M059J (cell line): ENCODE measurements around the gene PHC3. TPM values are rescaled to one million over a fixed set of nuclear protein-coding genes. Genes with fewer than 3 reads are reported as not detected.

Experiments used
- DNase-seq: peaks from one replicate; pipeline ENCODE4 v3.0.0-alpha.2; 2012; ENCODE audit warnings: low read depth
- total RNA-seq: library from RNA; depleted of rRNA; stranded (reverse); fragments of >200 nt; shearing (Covaris generic); gene quantifications from 2 replicates; pipeline ENCODE4 v1.2.3, GENCODE V29; 2014

PHC3 gene
- total RNA-seq, 1 experiment from 2014 or later: 32.9 TPM

DNA sequence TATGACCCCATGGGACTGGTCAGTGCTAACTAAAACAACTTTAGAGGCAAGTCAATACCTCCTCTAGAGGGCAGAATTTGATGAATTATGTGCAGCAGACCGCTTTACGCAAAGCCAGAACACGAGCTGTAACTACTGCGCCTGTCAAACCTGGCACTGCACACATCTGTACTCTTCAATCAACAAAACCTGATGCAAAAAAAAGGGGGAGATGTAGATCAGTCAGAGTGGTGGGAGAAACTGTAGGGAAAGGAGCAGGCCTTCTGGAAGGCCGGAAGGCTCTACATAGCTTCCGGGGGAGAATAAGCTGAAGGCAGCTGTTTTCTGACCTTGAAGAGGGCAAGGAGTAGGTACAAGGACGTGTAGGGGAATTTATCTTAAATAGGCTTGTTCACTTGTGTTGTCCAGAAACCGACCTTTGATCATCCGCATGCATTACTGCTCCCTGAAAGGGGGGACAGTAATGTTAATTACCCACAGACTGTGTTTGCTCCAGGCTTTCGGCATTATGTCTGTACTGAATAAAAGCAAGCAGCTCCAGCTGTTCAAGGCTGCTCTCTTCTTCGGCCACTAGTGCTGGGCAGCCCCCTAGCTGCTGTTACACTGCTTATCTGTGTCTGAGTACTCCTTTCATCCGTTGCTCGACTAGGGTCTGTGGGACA lies 102.8 kb downstream of the PHC3 start:
- DNase-seq: no peak

DNA sequence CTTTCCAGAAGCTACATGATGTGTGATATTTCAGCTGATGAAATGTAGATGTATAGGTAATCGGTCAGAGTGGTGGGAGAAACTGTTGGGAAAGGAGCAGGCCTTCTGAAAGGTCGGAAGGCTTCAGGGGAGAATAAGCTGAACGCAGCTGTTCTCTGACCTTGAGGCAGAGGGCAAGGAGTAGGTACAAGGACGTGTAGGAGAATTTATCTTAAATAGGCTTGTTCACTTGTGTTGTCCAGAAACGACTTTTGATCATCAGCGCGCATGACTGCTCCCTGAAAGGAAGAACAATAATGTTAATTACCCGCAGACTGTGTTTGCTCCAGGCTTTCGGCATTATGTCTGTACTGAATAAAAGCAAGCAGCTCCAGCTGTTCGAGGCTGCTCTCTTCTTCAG lies 104.2 kb downstream of the PHC3 start:
- DNase-seq: no peak

DNA sequence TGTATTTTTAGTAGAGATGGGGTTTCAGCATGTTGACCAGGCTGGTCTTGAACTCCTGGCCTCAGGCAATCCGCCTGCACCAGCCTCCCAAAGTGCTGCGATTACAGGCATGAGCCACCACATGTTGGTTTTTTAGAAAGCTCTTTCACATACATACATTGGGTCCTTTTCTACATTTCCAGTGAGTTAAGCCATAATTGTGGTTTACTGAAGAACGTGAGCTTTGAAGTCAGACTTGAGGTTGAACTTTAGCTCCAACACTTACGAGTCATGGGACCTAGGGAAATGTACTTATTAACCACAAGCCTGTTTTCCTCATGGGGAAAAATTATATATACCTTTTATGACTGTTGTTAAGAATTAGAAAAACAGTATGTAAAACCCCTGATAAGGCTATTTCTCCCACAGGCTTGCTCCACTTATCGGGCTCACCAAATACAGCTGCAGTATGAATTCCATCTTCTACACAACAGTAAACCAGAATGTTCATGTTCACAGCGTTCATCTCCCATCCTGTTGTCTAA lies 104.8 kb downstream of the PHC3 start:
- DNase-seq: peak; percentile 70

DNA sequence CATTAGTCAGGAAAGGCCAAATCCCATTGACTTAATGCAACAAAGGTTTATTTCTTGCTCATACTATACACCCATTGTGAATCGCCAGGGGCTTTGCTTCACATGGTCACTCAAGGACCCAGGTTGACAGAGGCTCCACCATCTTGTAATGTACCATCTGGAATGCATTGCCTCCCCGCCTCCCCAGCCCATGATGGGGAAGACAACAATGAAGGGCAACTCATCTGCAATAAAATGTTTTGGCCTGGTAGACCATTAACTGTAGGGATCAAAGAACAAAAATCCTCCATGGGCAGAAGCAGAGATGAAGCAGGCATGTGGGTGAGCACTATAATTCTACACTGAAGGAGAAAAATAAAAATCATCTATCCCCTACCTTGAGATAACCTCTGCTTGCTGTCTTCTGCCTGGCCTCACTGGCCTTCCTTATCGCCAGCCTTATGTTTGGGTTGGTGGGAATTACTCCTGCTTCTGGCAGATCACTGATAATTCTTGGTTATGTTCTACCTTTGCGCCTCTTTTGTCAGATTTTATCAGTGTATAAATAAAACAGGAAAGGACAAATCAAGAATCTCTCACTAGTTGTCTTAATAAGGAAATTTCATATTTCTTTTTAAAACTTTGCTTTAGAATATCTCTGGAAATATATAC lies 106.0 kb downstream of the PHC3 start:
- no peak for DNase-seq

DNA sequence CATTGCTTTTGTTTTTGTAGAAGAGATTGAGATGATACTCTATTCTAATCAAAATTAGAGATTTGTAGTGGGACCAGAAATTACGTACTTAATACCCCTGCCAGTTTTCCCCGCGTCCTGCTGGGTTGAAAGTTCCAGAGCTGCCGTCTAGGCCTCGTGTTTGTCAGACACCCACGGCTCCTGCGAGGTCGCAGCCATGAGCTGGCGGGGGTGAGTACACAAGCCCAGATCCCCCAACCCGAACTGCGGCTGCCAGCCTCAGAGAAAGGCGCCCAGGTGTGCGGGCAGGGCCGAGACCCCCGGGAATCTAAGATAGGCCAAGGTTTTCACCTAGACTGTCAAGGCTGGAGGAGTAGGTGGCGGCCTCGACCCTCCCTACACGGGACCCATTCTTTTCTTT lies 117.4 kb downstream of the PHC3 start:
- no peak for DNase-seq

DNA sequence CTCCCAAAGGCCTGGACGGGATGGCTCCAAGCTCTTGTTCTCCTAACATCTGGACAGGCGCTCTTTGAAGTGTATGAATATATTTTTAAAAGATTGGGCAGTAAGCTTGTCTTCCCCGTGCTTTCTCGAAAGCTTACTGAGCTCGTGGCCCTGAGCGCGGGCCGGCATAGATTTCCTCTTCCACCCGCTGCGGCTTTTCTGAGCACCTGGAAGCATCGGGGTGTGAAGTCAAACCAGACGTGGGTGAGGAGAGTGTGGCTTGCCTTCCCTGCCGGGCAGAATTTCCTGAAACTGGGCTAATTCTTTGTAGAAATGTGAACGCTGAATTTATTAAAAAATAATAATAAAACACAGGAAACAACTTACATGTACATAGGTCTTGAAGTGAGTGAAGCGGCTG lies 117.8 kb downstream of the PHC3 start:
- DNase-seq: no peak

DNA sequence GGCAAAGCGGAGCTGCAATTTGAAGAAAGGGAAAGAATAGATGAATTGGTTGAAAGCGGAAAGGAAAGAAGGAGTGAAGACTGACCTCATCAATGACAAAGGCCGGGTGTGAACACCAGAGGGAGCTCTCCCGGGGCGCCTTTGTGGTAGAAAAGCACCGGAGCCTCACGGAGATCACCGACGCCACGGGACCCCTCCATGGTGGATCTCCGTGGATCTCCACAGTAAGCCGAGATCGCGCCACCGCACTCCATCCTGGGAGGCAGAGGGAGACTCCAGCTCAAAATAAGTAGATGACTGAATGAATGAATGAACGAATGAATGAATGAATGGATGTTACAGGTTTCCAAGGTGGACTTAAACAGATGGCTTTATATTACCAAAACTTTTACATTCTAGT lies 118.8 kb downstream of the PHC3 start:
- DNase-seq: no peak

DNA sequence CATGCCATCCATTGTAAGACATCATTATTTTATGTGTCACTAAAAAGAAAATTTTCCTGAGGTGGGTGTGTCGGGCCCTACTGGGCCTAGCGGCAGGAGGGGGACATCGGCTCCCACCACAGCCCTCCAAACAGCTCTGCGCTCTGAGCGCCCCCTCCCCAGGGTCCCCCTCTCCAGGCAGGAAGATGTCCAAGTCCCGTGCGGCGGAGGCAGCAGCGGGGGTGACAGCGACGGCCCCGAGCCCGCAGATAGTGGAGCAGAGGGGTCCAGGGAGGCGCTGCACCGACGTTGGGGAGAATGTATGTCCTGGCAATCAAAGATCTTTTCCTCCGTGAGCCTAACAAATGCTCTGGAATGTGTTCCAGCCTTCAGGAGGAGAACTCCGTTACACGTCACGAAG lies 119.5 kb downstream of the PHC3 start:
- no peak for DNase-seq

DNA sequence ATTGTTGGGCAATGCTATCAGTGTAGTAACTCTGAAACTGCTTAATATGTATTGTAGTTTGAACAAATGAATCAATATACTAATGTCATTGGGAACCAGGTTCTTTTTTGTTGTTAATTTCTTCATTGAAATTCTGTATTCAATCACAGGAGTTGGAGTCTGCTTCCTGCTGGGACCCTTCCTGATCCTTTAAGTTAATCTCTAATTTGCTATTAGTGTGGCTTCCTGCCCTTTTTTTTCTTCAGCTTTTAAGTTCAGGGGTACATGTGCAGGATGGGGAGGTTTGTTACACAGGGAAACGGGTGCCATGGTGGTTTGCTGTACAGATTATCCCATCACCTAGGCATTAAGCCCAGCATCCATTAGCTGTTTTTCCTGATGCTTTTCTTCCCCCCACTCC lies 122.1 kb downstream of the PHC3 start:
- no peak for DNase-seq

DNA sequence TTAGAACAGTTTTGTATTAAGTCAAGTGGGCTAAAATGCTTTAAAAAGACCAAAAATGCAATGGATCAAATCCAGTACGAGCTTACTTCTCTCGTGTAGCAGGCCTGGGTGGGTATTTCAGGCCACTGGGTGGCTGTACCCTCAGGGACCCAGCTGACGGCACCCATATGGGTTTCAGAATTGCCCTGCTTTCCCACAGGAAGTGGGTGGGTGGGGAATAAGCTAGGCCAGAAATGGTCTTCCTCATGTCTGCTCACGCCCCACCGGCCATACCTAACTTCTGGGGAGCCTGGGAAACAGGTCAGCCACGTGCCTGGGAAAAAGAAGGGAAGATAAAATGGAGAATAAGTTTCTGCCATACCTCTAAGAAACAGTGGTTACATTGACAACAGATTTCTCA lies 123.4 kb downstream of the PHC3 start:
- DNase-seq: no peak

DNA sequence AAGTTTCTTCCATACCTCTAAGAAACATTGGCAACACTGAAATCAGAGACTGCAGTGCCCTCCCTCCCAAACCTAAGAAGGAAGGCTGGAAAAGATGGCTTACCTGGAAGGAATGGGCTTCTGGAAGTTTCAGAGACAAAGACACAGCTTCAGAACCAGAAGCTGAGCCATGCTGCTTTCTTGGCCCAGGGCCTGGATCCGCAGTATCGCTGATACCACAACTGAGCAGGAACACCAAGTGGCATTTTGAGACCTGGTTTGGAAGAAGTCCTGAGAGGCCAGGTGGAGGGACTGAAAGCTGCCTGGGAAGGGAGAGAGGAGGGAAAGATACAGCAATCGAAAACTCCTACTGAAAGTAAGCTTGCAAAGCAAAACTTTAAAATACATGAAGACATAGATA lies 124.0 kb downstream of the PHC3 start:
- no peak for DNase-seq

DNA sequence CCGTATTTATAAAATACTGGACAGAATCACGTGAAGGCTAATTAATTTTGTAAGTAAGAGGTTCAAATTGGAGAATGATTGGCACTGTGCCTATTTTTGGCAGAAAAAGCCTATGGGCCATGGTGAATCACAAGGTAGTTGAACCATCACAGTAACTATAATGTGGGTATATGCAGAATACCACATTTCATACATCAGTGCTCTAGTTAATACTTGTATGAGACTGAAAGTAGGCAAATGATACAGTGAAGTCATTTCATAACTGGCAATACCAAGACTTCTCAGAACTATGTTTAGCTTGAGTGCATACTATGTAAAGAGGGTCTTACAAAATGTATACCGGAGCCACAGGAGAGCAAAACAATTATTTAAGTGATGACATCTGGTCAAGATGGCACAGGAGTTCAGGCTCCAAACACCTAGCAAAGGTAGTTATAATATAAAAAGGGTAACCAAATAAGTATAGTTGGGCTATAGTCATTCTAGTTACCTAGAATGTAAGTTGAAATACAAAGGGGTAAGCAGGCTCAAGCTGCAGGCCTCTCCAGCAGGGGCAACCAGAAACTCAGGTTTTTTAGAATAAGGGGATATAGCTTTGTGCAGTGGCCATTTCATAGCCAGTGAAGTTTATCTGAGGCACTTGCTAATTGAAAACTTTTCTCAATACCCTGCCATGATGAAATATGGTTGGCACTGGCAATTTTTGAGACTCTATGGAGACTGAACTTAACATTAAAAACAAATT lies 124.7 kb downstream of the PHC3 start:
- DNase-seq: no peak

DNA sequence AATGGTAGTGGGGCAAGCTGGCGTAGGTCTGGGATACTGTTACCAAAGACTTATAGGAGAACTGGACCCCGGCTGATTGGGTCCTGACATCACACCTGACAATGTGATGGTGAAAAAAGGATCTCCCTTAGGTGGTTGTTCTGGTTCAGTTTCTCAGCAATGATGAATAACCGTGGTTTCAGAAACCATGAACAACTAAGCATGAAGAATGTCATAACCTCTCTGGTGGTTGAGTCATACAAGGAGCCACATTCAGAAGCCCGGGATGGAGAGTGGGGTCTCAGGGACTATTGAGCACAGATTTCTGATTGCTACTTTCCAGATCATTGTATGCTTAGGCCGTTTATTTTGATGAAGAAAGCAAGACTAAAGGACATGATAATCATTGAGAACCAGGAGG lies 126.3 kb downstream of the PHC3 start:
- DNase-seq: peak; percentile 71

DNA sequence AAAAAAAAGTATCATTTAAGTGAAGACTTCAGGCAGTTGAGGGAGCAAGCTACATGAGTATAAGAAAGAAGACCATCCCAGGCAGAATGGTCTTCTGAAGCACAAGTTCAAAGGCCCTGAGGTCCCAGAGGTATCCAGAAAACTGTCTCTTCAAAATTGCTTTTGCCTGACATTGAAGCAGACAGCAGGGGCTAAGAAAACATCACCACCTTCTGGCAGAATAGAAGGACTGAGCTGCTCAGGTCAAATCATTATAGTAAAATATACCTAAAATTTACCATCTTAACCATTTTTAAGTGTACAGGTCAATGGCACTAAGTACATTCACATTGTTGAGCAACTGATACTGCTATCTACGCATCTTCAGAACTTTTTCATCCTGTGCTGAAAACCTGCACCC lies 127.3 kb downstream of the PHC3 start:
- DNase-seq: peak; percentile 43

DNA sequence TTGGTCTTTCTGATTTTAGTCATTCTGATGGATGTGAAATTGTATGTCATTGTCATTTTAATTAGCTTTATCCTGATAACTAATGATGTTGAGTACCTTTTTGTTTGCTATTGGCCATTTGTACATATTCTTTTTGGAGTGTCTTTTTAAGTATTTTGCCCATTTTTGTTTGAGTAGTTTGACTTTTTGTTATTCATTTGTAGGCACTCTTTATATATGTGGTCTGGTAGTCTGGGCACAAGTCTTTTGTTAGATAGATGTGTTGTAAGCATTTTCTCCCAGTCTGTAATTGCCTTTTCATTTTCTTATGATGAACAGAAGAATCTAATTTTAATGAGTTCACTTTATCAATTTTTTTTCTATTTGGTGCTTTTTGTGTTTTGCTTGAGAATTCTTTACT lies 129.1 kb downstream of the PHC3 start:
- DNase-seq: no peak

DNA sequence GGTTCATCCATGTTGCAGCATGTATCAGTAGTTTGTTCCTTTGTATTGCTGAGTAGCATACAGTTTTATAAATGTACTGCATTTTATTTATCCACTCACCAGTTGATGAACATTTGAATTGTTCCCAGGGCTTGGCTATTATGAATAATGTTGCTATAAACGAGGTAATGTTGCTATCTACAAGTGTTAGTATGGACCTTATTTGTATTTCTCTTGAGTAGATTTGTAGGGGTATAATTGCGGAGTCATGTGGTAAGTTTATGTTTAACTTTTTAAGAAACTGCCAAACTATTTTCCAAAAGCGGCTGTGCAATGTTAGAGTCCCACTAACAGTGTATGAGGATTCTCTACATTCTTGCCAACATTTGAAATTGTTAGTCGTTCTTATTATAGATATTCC lies 130.8 kb downstream of the PHC3 start:
- no peak for DNase-seq

DNA sequence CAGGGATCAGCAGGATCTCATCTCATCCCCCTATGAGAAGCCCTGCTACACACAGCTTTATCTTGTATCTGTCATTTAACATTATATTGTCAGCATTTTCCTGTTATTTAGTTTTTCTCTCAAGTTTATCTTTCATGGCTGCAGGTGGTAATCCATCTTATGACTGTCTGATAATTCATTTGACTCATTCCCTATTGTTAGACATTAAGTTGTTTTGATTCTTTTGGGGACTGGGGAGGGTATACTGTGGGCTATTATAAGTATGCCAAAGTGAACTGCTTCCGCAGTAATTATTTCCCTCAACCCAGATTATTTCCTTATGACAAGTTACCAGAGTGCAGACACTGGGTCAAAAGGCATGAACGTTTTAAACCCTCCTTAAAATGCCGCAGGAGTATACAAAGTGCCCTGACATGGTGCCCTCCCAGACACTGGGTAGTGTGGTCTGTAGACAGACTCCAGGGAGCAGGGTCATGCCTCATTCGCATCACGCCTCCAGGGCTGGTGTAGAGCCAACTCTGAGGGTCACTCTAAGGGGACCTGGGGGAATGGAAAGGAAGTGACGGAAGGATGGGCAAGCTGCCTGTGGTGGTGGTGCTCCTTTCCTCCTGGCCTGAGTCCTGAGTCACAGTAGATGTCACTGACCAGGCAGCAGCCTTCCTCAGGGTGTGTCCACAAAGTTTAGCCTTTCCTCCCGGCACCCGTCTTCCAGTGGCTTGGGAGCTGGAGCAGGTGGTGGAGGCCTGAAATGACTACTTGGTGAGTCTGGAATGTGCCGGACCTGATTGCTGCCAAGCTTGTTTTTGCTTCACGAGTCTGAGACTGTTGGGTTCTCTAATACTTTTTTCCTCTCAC lies 132.2 kb downstream of the PHC3 start:
- peak; percentile 95 for DNase-seq

DNA sequence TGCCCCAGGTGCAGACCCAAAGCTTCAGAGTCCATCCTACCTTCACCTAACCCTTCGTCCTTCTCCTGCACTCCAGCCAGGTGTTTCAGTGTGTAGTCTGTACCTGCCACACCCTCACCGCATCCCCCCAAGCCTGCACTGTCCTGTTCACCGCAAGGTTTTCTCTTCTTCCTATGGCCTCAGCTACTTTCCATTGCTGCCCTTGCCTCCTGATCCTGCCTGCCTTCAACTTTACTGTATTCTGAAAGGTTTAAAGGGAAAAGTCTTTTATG lies 134.5 kb downstream of the PHC3 start:
- DNase-seq: no peak

DNA sequence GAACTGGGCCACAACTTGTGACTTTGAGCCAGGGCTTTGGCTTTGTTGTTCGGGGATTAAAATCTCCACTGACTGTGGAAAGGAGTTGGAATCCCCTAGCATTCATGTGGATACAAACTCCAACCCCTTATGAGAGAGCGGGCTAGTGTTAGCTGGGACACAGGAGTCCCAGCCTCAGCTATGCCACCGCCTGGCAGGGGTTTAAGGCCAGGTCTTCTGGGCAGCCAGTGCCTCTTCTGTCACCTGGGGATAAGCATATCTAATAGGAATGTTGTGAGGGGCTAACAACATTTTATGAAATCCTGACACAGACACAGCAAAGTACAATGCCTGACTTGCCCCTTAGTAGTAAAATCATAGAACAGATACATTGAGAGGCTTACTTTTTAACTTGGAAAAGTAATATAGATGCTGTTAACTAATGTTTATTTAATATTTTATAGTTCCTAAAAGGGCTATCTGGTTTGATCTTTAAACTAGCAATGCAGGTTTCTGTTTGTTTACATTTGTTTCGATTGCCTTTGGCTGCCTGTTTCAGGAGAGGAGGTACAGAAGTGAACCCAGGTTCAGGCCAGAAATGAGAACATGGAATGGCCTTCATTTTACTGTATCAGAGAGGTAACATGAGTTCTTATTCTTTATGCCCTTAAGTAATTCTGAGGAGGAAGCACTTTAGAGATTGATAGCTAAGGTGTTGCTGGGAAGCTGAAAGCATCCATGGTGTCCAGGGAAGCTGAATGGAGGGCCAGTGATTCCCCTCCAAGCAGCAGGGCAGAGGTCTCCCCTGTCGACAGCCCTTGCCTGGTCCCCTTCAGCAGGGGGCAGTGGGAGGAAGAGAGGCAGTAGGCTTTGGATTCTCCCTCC lies 135.0 kb downstream of the PHC3 start:
- DNase-seq: no peak

DNA sequence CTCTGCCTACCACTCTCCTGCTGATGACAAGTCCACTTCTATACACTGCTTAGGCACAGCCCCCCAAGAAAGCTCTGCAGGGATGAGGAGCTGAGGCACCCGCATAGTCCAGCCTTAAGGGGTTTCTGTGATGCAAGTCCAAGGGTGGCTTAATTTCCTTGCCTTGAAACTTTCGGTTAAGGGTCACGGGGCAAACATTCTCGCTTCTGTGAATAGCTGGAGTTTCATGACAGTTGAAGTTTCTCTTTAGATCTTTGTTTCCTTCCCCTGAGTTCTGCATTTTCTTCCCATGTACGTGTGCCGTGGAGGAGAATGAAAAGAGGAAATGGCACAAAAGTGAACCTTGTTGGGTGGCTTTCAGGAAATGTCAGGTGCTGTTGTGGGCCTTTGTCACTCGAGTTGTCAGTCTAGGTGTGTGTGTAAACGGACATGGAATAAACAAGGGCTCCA lies 136.7 kb downstream of the PHC3 start:
- no peak for DNase-seq

DNA sequence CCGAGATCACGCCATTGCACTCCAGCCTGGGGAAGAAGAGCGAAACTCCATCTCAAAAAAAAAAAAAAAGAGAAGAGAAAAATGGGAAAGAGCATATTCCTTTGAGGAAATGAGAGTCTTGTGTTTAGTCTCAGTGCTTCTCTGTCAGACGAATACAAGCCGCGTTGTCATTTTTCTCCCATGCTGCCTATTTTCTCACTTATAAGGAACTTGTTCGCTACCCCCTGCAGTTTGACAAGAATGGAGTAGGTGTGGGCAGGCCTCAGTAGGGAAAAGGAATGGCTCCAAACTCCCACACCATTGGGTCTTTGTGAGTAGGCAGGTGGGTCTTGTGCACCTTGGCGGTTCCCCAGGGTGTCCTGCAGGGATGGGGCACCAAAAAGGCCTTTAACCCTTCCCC lies 137.3 kb downstream of the PHC3 start:
- no peak for DNase-seq
